NCI-H2196 (cell line): Measurements from ENCODE around the gene DCUN1D3.

Experiments
- DNase-seq: peaks from one replicate; lab custom pipeline; 2025; ENCODE audit not compliant: unreplicated experiment; lab: John Stamatoyannopoulos, UW

The DCUN1D3 gene

GRCh38 chr16:20894388-20894787, 5.8 kb downstream of the DCUN1D3 start:
- DNase-seq, result no peak

GRCh38 chr16:20889625-20890275, 10.4 kb downstream of the DCUN1D3 start:
- no peak for DNase-seq

GRCh38 chr16:20887207-20887606, 13.0 kb downstream of the DCUN1D3 start:
- DNase-seq, result no peak

- DNase-seq, result no peak
Measured at GRCh38 chr16:20886320-20886719, 13.8 kb downstream of the DCUN1D3 start.

- DNase-seq, result no peak
Measured at GRCh38 chr16:20884240-20884556, 16.0 kb downstream of the DCUN1D3 start.

- no peak for DNase-seq
Measured at GRCh38 chr16:20883554-20884239, 16.5 kb downstream of the DCUN1D3 start.

- no peak for DNase-seq
Measured at GRCh38 chr16:20881503-20881878, 18.7 kb downstream of the DCUN1D3 start.

- no peak for DNase-seq
Measured at GRCh38 chr16:20880867-20881502, 19.2 kb downstream of the DCUN1D3 start.

GRCh38 chr16:20879175-20880040, 20.8 kb downstream of the DCUN1D3 start:
- no peak for DNase-seq

- no peak for DNase-seq
Measured at GRCh38 chr16:20878682-20879147, 21.4 kb downstream of the DCUN1D3 start.

GRCh38 chr16:20875355-20875650, 24.9 kb downstream of the DCUN1D3 start:
- DNase-seq, result no peak

- DNase-seq, result no peak
Measured at GRCh38 chr16:20874088-20874581, 26.0 kb downstream of the DCUN1D3 start.

- no peak for DNase-seq
Measured at GRCh38 chr16:20873331-20873730, 26.8 kb downstream of the DCUN1D3 start.

GRCh38 chr16:20871941-20872815, 28.0 kb downstream of the DCUN1D3 start:
- no peak for DNase-seq

- no peak for DNase-seq
Measured at GRCh38 chr16:20871258-20871657, 28.9 kb downstream of the DCUN1D3 start.

- DNase-seq, result no peak
Measured at GRCh38 chr16:20870122-20870820, 29.9 kb downstream of the DCUN1D3 start.

GRCh38 chr16:20868890-20869289, 31.3 kb downstream of the DCUN1D3 start:
- DNase-seq, result peak; percentile 59

- no peak for DNase-seq
Measured at GRCh38 chr16:20867585-20867984, 32.6 kb downstream of the DCUN1D3 start.

- DNase-seq, result no peak
Measured at GRCh38 chr16:20866801-20867200, 33.4 kb downstream of the DCUN1D3 start.
